Measurements from ENCODE around the gene CHIA.

Gene CHIA

GRCh38 chr1:111290630-111291029 is at the start of gene CHIA:
TSS of gene CHIA (plus strand) at chr1:111290851. CDS start at chr1:111310468, 19,617 bp downstream.
- no peak for DNase-seq

DNA sequence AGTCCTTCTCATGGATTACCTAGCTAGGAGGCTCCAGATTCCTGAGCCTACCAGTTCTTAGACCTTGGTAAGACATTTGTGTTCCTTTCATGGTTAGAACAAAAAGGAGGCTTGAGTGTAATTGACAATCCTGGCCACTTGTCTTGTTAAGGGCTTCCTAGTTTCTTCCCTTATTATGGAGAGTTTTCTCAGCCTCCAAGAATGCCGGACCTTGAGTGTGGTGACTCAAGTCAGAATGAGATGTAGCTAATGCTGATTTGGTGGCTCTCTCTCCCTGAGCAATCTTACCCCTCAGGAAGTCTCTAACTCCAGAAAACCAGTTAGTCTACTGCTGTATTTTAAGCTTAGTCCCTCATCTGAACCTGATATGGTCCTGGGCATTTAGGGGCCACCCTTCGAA is 48.9 kb upstream of the CHIA start:
- no peak for DNase-seq

- DNase-seq, result no peak
These were observed 47.7 kb upstream of the CHIA start for GRCh38 chr1:111242805-111243523.

GRCh38 chr1:111247125-111247838 is 43.4 kb upstream of the CHIA start:
- no peak for DNase-seq

- DNase-seq, result no peak
These were observed 40.7 kb upstream of the CHIA start for GRCh38 chr1:111249960-111250359.

GRCh38 chr1:111251570-111251969 is 39.1 kb upstream of the CHIA start:
- DNase-seq, result no peak

DNA sequence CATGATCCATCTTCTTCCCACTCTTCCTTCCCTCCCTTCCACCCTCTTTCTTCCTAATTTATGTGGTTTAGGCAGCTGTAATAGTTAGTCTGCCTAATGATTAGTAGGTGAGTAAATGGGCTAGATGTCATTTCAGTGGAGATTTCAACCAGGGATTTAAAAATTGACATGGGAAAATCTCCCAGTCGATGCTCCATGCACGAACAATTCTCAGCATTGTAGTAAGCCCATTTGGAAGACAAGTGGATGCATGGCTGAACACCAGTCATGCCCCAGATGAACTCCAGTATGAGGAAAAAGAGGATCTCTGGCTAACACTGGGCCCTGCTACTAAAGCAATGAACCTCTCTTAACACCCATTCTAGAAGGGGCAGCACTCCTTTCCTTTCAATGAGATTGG is 37.9 kb upstream of the CHIA start:
- no peak for DNase-seq

DNA sequence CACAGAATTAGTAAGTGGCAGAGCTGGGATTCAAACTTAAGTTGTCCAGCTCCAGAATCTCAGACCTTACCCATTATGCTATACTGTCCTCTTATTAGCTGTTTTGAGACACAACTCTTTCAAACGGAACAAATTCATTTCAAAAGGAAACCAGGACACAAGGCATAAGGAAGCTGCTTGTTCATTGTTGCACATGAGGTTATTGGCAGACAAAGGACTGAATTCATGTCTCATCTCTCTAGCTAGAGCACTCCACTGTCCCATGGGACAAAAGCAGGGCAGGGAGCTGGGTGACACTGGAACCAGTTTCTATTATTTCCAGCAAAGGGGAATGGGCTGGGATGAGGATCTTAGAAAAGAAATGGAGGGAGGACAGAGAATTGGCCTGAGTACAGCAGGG is 36.8 kb upstream of the CHIA start:
- DNase-seq, result no peak

GRCh38 chr1:111256988-111257658 is 33.5 kb upstream of the CHIA start:
- DNase-seq, result no peak

- no peak for DNase-seq
These were observed 22.7 kb upstream of the CHIA start for GRCh38 chr1:111267801-111268508.

DNA sequence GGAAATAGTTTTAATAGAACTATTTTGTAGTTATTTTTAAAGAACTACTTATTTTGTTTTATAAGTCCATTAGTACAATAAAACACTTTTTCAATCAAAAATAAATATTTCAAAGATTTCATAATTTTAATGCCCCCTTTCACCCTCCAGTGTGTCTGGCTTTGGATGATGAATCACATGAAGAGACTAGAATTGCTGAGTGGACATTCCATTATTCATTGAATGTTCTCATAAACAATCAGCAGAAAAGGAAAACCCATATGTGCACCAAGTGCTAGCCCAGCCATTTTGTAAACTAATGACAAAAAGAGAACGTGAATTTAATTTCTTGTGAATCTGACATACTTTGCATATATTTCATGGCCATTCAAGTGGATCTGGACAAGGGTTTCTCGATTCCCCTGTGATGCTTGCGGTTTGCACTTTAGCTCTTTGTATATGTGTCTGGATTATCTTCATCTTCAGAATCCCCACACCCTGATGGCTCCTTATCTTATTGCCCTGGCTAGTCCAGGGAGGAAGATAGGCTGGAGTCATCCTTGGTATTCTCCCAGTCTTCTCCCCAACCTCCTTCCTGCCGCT is 20.7 kb upstream of the CHIA start:
- DNase-seq, result no peak

- no peak for DNase-seq
These were observed 19.7 kb upstream of the CHIA start for GRCh38 chr1:111270771-111271463.

DNA sequence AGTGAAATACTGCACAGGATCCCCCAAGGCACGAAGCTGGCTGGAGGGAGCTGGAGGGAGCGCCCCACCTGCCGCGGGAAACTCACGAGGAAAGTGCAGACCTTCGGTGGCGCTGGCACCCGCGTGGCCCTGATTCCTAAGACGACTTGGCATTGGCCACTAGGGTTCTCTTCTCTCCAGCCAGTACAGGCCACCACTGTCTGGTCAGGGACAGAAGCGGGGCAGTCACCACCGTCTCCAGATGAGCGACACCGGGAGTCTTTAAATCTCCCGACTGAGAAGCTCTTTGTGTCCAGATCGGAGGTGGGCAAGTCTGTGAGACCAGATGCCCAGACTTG is 19.2 kb upstream of the CHIA start:
- no peak for DNase-seq

GRCh38 chr1:111272081-111272480 is 18.6 kb upstream of the CHIA start:
- DNase-seq, result no peak

DNA sequence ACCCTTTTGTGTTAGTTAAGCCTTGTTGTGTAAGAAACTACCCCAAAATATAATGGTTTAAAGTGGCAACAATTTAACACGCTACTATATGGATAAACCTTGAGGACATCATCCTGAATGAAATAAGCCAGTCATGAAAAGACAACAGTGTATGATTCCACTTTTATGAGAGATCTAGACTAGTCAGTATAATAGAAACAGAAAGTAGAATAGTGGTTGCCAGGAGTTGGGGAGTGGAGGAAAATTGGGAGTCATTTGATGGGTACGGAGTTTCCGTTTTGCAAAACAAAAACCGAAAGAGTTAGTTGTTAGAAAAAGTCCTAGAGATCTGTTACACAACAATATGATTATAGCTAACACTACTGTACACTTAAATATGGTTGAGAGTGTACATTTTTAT is 16.0 kb upstream of the CHIA start:
- DNase-seq, result no peak

GRCh38 chr1:111275079-111275478 is 15.6 kb upstream of the CHIA start:
- peak; percentile 39 for DNase-seq

DNA sequence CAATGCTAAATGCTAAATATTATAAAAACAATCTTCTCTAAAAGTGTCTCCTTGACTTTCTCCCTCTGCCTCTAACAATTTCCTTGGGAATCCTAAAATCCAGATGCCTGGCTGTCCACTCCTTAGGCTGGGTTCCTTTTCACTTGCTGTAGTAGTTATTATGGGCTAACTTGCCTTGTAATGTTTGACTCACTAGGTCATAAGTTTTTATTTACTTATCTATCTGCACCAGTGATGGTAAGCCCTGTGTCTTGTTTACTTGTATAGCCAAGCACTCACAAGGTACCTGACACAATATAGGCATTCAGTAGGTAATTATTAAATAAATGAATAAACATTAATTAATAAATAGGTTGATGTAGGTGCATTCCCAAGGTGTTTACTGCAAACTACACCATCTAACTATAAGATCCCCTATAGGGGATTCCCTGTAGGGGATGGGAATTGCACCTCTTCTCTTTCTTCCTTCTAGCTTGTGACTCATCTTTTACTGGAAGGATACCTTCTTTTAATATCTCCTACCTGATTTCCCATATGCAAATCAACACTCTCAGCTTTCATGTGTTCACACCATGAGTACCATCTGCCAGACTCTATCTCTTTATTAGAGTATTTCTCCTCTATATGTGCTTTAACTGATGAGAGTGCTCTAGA is 14.7 kb upstream of the CHIA start:
- no peak for DNase-seq

- DNase-seq, result no peak
These were observed 11.5 kb upstream of the CHIA start for GRCh38 chr1:111279144-111279543.

- no peak for DNase-seq
These were observed 10.4 kb upstream of the CHIA start for GRCh38 chr1:111280267-111280666.

DNA sequence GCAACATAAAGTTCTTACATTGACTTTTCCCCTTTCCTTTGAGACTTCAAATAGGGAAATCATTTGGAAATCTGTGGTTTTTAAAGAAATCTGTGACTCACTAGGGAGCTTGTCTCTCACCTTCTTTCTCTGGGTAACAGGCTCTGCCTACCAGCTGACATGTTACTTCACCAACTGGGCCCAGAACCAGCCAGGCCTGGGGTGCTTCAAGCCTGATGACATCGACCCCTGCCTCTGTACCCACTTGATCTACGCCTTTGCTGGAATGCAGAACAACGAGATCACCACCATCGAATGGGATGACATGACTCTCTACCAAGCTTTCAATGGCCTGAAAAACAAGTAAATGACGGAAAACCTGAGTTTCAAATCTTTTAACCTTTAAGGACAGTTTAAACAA is 9.2 kb upstream of the CHIA start:
- DNase-seq, result no peak

DNA sequence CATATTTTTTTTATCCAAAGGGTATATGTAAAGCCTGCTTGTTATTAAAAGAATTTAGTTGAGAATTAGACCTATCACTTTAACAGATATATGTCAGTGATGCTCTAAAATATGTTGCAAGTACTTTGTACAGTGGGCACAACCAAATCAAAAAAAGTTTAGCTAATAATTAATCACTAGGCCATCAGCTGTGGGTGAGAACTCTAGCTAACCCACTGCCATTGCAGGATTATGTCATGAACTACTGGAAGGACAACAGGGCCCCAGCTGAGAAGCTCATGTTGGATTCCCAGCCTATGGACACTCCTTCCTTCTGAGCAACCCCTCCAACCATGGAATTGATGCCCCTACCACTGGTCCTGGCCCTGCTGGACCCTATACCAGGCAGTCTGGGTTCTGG is 6.8 kb upstream of the CHIA start:
- no peak for DNase-seq

DNA sequence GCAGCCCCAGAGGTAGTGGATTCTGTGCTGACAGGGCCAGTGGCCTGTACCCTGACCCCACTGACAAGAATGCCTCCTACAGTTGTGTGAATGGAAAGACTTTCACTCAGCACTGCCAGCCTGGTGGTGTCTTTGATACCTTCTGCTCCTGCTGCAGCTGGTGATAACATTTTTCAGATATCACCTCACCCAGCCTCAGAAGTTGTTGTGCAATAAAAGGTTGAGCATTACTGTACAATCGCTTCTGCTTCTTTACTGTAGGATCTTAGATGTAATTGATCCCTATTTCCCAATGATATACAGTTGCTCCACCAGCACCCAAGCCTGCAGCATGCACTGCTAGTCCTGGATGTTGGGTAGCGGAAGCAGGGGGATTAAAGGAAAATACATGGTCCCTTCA is 4.8 kb upstream of the CHIA start:
- DNase-seq, result no peak
